Gastrocnemius medialis (tissue), 4 donors: ENCODE measurements around the gene ASB12. TPM values are rescaled to one million over a fixed set of nuclear protein-coding genes. Genes with fewer than 3 reads are reported as not detected.

ENCODE experiments used
- ATAC-seq, 2 donors: fragments of 150-250 bp; one replicate each; pipeline ENCODE4 v1.9.1; 2016
- DNase-seq, 2 donors: peaks; one replicate each; pipeline ENCODE4 v3.0.0-alpha.2; 2019
- H3K27ac ChIP-seq, 4 donors: fragments of 200-600 bp; sonication (generic); 1 replicate in 1 of 4; 2 replicates in 3 of 4; pipeline ENCODE4 v1.5.1; 2016 to 2018; ENCODE audit warnings: mild to moderate bottlenecking in 2 of 4, moderate library complexity in 1 of 4
- H3K27me3 ChIP-seq, 3 donors: fragments of 200-600 bp; sonication (generic) in 2 of 3; 1 replicate in 1 of 3; 2 replicates in 2 of 3; pipeline versions ENCODE4 v1.5.1 to v1.6.0; 2016 to 2019; ENCODE audit warnings: mild to moderate bottlenecking in 1 of 3, moderate library complexity in 1 of 3
- H3K36me3 ChIP-seq, 2 donors: fragments of 200-600 bp; sonication (generic) in 1 of 2; one replicate each; pipeline ENCODE4 v1.5.1; 2017 to 2018
- H3K4me1 ChIP-seq, 2 donors: fragments of 200-600 bp; sonication (generic) in 1 of 2; one replicate each; pipeline ENCODE4 v1.5.1; 2016 to 2017; ENCODE audit warnings: mild to moderate bottlenecking in 2 of 2
- H3K4me3 ChIP-seq, 4 donors: fragments of 200-600 bp; sonication (generic) in 3 of 4; 1 replicate in 1 of 4; 2 replicates in 3 of 4; pipeline ENCODE4 v1.5.1; 2016 to 2019; ENCODE audit warnings: mild to moderate bottlenecking in 2 of 4
- H3K9me3 ChIP-seq, 3 donors: fragments of 200-600 bp; sonication (generic) in 2 of 3; 1 replicate in 1 of 3; 2 replicates in 2 of 3; pipeline ENCODE4 v1.5.1; 2016 to 2019
- CTCF ChIP-seq, 5 experiments: fragments of 450-650 bp in 3 of 5; fragments of 200-600 bp in 2 of 5; sonication (generic) in 2 of 5; IDR thresholded peaks in 4 of 5; conservative IDR thresholded peaks in 1 of 5; 1 replicate in 4 of 5; 2 replicates in 1 of 5; pipeline ENCODE4 v1.5.1; 2016 to 2019; ENCODE audit warnings: antibody characterized with exemption in 5 of 5, mild to moderate bottlenecking in 3 of 5, moderate library complexity in 3 of 5
- POLR2A ChIP-seq, 2 donors: fragments of 450-650 bp; IDR thresholded peaks; one replicate each; pipeline ENCODE4 v1.6.1; 2017; ENCODE audit warnings: antibody characterized with exemption in 2 of 2, mild to moderate bottlenecking in 2 of 2, moderate library complexity in 2 of 2
- in situ Hi-C, 4 donors: fragments of 200-750 bp; cut with MboI; loops; one replicate each; pipeline versions ENCODE4 v1.15.0 to v1.8.0; 2017; ENCODE audit warnings: low sequenced_read_pairs in 4 of 4
- intact Hi-C: fragments of 100-400 bp; cut with DNase I; formaldehyde crosslinking; loops from one replicate; pipeline ENCODE4 v1.15.1; 2023; ENCODE audit warnings: low total_unique reads
- total RNA-seq, 4 donors: library from RNA; depleted of rRNA; stranded (reverse); fragments of >200 nt; gene quantifications; one replicate each; pipeline versions ENCODE4 v1.1.0 to v1.2.3, GENCODE V29; 2016

Gene ASB12
- total RNA-seq, 4 donors from 2014 or later: 11.4 to 35.9 (median 27.1) TPM

- no peak overlapping the region for H3K27ac ChIP-seq
- no peak overlapping the region for H3K4me3 ChIP-seq
- TF ChIP-seq CTCF (IDR thresholded peaks at IDR 0.05 in 4 of 5, conservative IDR thresholded peaks at IDR 0.05 in 1 of 5) (no peak), POLR2A (IDR thresholded peaks at IDR 0.05) (no peak)
- H3K36me3 ChIP-seq: peaks cover 0 to 9% of the 10 kb centered on the region in 2 donors
- DNase-seq (no peak), ATAC-seq (no peak)
- in situ Hi-C loops: no loop called here
- H3K4me1 ChIP-seq: peaks cover 10 to 11% of the 10 kb centered on the region in 2 donors
- no peaks in the 10 kb centered on the region for H3K9me3 ChIP-seq
- no peaks in the 10 kb centered on the region for H3K27me3 ChIP-seq
- intact Hi-C loops: no loop called here
Observed at GRCh38 chrX:64195862-64196261, 34.5 kb downstream of the ASB12 start.

- ATAC-seq (no peak), DNase-seq (no peak)
- intact Hi-C loops (no loop called here), in situ Hi-C loops (no loop called here)
- Histone ChIP-seq H3K9me3 (no peaks in the 10 kb centered on the region), H3K27me3 (no peaks in the 10 kb centered on the region), H3K4me3 (no peak overlapping the region), H3K27ac (no peak overlapping the region), H3K4me1 (peaks cover 10 to 11% of the 10 kb centered on the region in 2 donors), H3K36me3 (peaks cover 0 to 14% of the 10 kb centered on the region in 2 donors)
- TF ChIP-seq CTCF (IDR thresholded peaks at IDR 0.05 in 4 of 5, conservative IDR thresholded peaks at IDR 0.05 in 1 of 5): no peak
- TF ChIP-seq POLR2A (IDR thresholded peaks at IDR 0.05): no peak
Observed at GRCh38 chrX:64192673-64193072, 37.7 kb downstream of the ASB12 start.

- ATAC-seq: no peak
- no peak for TF ChIP-seq POLR2A (IDR thresholded peaks at IDR 0.05)
- TF ChIP-seq CTCF (IDR thresholded peaks at IDR 0.05 in 4 of 5, conservative IDR thresholded peaks at IDR 0.05 in 1 of 5): no peak
- Histone ChIP-seq H3K4me1 (peaks cover 5 to 10% of the 10 kb centered on the region in 2 donors), H3K27me3 (no peaks in the 10 kb centered on the region), H3K27ac (no peak overlapping the region), H3K36me3 (peaks cover 0 to 14% of the 10 kb centered on the region in 2 donors), H3K9me3 (no peaks in the 10 kb centered on the region), H3K4me3 (no peak overlapping the region)
- no peak for DNase-seq
- intact Hi-C loops (no loop called here), in situ Hi-C loops (no loop called here)
Observed at GRCh38 chrX:64192040-64192439, 38.4 kb downstream of the ASB12 start.

- ATAC-seq: no peak
- no peak for DNase-seq
- in situ Hi-C loops (no loop called here), intact Hi-C loops (no loop called here)
- H3K27me3 ChIP-seq: no peaks in the 10 kb centered on the region
- H3K36me3 ChIP-seq: peaks cover 0 to 14% of the 10 kb centered on the region in 2 donors
- no peaks in the 10 kb centered on the region for H3K9me3 ChIP-seq
- no peak overlapping the region for H3K27ac ChIP-seq
- H3K4me3 ChIP-seq: no peak overlapping the region
- H3K4me1 ChIP-seq: peaks cover 5 to 10% of the 10 kb centered on the region in 2 donors
- no peak for TF ChIP-seq CTCF (IDR thresholded peaks at IDR 0.05 in 4 of 5, conservative IDR thresholded peaks at IDR 0.05 in 1 of 5)
- TF ChIP-seq POLR2A (IDR thresholded peaks at IDR 0.05): no peak
Observed at GRCh38 chrX:64191281-64192010, 39.0 kb downstream of the ASB12 start.
